Superior temporal gyrus (tissue), 1 donor: ENCODE data around the gene IFITM5.

Experiments
- DNase-seq: peaks from one replicate; pipeline ENCODE4 v3.0.0-alpha.2; 2016; ENCODE audit errors: extremely low spot score

IFITM5 gene

GRCh38 chr11:266676-267439 lies 32.5 kb downstream of the IFITM5 start:
- no peak for DNase-seq

DNA sequence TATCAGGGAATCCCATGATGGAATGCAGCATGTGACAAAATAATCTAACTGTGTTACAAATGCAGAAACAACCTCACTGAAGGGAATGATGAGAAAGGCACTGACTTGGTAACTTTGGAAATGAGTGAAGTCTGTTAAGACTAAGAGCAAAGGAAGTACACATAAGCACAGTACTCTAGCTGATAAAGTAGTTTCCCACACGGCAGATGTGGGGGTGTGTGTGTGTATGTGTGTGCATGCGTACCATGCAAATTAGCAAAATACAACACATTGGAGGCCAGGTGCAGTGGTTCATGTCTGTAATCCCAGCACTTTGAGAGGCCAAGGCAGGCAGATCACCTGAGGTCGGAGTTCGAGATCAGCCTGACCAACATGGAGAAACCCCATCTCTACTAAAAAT lies 37.7 kb downstream of the IFITM5 start:
- DNase-seq = no peak

GRCh38 chr11:259413-259812 lies 39.9 kb downstream of the IFITM5 start:
- no peak for DNase-seq

GRCh38 chr11:257766-258493 lies 41.4 kb downstream of the IFITM5 start:
- DNase-seq = no peak

GRCh38 chr11:256952-257737 lies 42.2 kb downstream of the IFITM5 start:
- DNase-seq = no peak

DNA sequence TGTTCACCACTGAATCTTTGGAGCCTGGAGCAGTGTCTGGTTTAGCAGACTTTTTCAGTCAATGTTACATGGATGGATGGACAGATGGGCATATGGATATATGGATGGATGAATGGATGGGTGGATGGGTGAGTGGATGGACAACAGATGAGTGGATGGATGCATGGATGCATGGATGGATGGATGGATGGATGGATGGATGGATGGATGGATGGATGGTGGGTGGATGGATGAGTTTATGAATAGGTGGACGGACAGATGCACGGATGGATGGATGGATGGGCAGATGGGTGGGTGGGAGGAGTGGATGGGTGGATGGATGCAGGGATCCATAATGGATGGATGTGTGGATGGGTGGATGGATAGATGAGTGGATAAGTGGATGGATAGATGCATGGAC lies 43.5 kb downstream of the IFITM5 start:
- no peak for DNase-seq

DNA sequence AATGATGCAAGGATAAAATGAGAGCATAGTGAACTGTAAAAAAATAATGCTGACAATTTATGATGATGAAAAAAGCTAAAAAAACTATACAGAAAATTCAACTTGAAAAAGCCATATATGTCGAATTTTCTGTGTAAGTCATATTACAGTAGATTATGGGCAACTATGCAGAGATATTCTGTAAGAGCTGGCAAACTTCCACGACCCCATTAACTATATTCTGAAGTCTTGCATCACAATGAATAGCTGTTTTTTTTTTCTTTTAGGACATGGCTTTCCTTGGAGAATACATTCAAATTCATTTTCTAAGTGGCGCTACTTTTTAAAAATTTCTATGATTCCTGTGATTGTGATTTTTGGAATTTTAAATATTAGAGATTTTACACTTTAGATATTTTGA lies 44.1 kb downstream of the IFITM5 start:
- DNase-seq = no peak

DNA sequence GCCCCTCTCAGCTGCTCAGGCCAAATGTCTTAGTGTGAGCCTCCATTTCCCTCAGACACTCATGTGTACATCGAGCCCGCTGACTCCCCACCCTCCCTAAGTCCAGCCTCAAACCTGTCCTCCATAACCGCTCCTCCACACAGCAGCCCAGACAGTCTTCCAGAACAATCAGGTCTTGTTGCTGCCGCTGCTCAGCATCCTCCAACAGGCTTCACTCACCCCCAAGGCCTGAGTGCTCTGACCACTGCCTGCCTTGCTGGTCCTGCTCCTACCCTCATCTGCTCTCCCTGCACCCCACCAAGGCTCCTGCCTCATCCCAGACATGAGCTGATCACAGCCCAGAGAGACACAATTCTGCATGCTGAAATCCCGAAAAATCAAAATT lies 45.4 kb downstream of the IFITM5 start:
- no peak for DNase-seq

GRCh38 chr11:253160-253885 lies 46.0 kb downstream of the IFITM5 start:
- DNase-seq = no peak

DNA sequence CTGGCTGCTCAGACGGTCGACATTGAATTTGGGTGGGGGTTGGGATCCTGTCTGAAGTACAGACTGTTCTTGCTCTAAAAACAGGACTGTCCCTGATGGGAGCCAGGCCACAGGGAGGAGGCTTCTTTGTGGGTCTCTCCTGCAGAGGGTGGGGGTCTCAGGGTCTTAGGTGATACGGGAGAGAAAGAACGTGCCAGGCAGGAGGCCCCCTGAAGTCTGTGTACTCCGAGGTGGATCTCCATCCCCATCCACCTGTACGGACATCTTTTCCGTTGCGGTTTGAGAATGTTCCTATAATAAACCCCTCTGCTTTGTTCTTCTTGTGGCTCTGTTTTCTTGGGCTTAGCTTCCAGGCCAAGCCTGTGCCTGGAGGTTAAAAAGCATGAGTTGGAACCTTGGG lies 46.7 kb downstream of the IFITM5 start:
- DNase-seq = no peak

DNA sequence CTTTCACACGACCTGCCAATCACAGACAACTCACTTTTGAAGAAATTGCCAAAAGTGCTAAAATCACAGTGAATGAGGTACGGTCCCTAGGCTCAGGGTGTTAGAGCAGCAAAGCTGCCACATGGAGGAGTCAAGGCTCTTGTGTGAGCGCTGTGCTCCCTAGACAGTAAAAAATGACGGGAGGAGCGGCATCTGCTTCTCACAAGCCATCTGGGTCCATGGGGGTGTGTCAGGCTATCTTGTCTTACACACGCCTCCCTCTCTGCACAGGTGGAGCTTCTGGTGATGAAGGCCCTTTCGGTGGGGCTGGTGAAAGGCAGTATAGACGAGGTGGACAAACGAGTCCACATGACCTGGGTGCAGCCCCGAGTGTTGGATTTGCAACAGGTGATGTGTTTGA lies 47.8 kb downstream of the IFITM5 start:
- no peak for DNase-seq

- DNase-seq = peak; percentile 54
Measured at GRCh38 chr11:250740-251299, 48.5 kb downstream of the IFITM5 start.

GRCh38 chr11:250274-250673 lies 49.1 kb downstream of the IFITM5 start:
- no peak for DNase-seq

GRCh38 chr11:249062-249461 lies 50.3 kb downstream of the IFITM5 start:
- DNase-seq = no peak
